H1 (cell line): ENCODE data around the gene MMP28. TPM values are rescaled to one million over a fixed set of nuclear protein-coding genes. Genes with fewer than 3 reads are reported as not detected.

ENCODE experiments used
- BACH1 ChIP-seq: IDR thresholded peaks from 2 replicates; pipeline ENCODE4 v1.6.1; 2012; ENCODE audit warnings: low read length, improper control_type of control experiment
- GTF2F1 ChIP-seq: IDR thresholded peaks from 2 replicates; pipeline ENCODE4 v1.6.1; 2012; ENCODE audit warnings: low read depth, low read length, improper control_type of control experiment, borderline replicate concordance
- RAD21 ChIP-seq, 2 experiments: IDR thresholded peaks in 1 of 2; conservative IDR thresholded peaks in 1 of 2; 2 replicates each; pipeline ENCODE4 v1.6.1; 2011; ENCODE audit warnings: low read depth in 2 of 2, low read length in 2 of 2, improper control_type of control experiment in 1 of 2, inconsistent platforms in 1 of 2, mild to moderate bottlenecking in 1 of 2, moderate library complexity in 1 of 2
- SUZ12 ChIP-seq: fragments of 200-600 bp; sonication (generic); IDR thresholded peaks from 2 replicates; pipeline ENCODE4 v1.6.1; 2012; ENCODE audit warnings: mild to moderate bottlenecking, inconsistent platforms, low read length, moderate library complexity, mixed read lengths
- polyA plus RNA-seq, 7 experiments: library from polyadenylated mRNA; depleted of rRNA in 3 of 7; stranded (reverse) in 5 of 7; unstranded in 2 of 7; fragments of >200 nt in 5 of 7; fragments of 200-250 nt in 2 of 7; gene quantifications; 1 replicate in 5 of 7; 2 replicates in 1 of 7; 4 replicates in 1 of 7; pipeline versions ENCODE4 v1.2.1 to v1.2.3, GENCODE V29; 2011 to 2013; ENCODE audit warnings: missing spikeins in 2 of 7, mixed read lengths in 2 of 7
- total RNA-seq: library from RNA; stranded (reverse); fragmentation: NEBNext Ultra II Directional; extraction: Animal tissue kit (Norgen Biotek cat#: 25700); gene quantifications from 2 replicates; pipeline ENCODE4 v1.2.1, GENCODE V29; 2021

The MMP28 gene
- total and polyA plus RNA-seq, 2 of the 8 experiments (the other 6 are each of a cell fraction or from before 2014, with no cell fraction given), result not detected

DNA sequence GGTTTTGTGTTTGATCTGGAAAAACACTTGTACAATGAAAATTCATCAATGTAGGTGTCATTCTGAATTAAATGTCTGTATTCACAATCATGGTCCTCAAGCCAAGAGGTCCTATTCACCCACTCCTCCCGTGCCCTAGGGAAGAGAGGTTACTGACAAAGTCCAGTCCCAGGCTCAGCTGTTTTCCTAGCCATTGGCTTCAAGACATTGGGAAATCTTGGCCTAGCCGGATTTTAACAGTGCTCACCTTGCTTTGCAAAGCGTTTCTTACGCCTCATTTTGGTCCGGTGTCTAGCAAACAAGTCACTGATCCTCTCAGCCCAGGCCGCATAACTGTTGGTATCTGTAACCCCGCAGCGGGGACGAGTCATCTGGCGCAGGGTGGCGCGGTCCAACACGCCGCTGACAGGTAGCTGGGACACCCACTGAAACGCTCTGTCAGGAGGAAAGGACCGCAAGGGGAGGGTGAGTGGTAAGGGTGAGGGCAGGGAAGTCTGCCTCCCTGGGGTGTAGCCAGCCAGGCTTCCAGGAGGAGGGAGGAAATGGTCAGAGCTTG, 16.7 kb downstream of the MMP28 start (continued):
- TF ChIP-seq SUZ12 (no peak), BACH1 (no peak), RAD21 (IDR thresholded peaks at IDR 0.05 in 1 of 2, conservative IDR thresholded peaks at IDR 0.05 in 1 of 2; ENCODE audit: low read depth in 2 of 2, low read length in 2 of 2) (no peak), GTF2F1 (no peak)
- TF ChIP-seq, all 59 proteins: peak for 0
